H9 (cell line): ENCODE measurements around the gene ASTL. TPM values are rescaled to one million over a fixed set of nuclear protein-coding genes. Genes with fewer than 3 reads are reported as not detected.
A peak's percentile ranks its signal among the peaks of the same experiment; 100 is the strongest.

Experiments
- DNase-seq: peaks from one replicate; pipeline ENCODE4 v3.0.0-alpha.2; 2017
- H2AFZ ChIP-seq: one replicate; pipeline ENCODE4 v1.6.1; 2013; ENCODE audit warnings: mild to moderate bottlenecking, low read length, control low read depth, moderate library complexity
- H2AK5ac ChIP-seq: 2 replicates; pipeline ENCODE4 v1.6.1; 2013; ENCODE audit warnings: low read length, control low read depth, mixed read lengths; ENCODE audit not compliant: insufficient read length
- H2BK120ac ChIP-seq: one replicate; pipeline ENCODE4 v1.6.1; 2013; ENCODE audit warnings: low read depth, mild to moderate bottlenecking, low read length, control low read depth, inconsistent platforms; ENCODE audit not compliant: poor library complexity, severe bottlenecking
- H2BK12ac ChIP-seq: 2 replicates; pipeline ENCODE4 v1.6.1; 2013; ENCODE audit warnings: low read length, control low read depth, mixed read lengths, low read depth; ENCODE audit not compliant: insufficient read length
- H2BK15ac ChIP-seq: 2 replicates; pipeline ENCODE4 v1.6.1; 2013; ENCODE audit warnings: low read depth, low read length, control low read depth
- H2BK20ac ChIP-seq: one replicate; pipeline ENCODE4 v1.6.1; 2013; ENCODE audit warnings: low read depth, mild to moderate bottlenecking, low read length, control low read depth, inconsistent platforms; ENCODE audit not compliant: poor library complexity, severe bottlenecking
- H2BK5ac ChIP-seq: 2 replicates; pipeline ENCODE4 v1.6.1; 2013; ENCODE audit warnings: low read length, control low read depth, mixed read lengths; ENCODE audit not compliant: insufficient read length
- H3K14ac ChIP-seq: 2 replicates; pipeline ENCODE4 v1.6.1; 2013; ENCODE audit warnings: low read length, control low read depth; ENCODE audit not compliant: insufficient read depth
- H3K18ac ChIP-seq: 2 replicates; pipeline ENCODE4 v1.6.1; 2013; ENCODE audit warnings: low read depth, mild to moderate bottlenecking, mixed read lengths, low read length, control low read depth; ENCODE audit not compliant: insufficient read length
- H3K23ac ChIP-seq: 2 replicates; pipeline ENCODE4 v1.6.1; 2013; ENCODE audit warnings: low read length, control low read depth, mixed read lengths, low read depth; ENCODE audit not compliant: insufficient read length
- H3K23me2 ChIP-seq: 2 replicates; pipeline ENCODE4 v1.6.1; 2013; ENCODE audit warnings: low read depth, mild to moderate bottlenecking, mixed read lengths, low read length, control low read depth; ENCODE audit not compliant: insufficient read length, poor library complexity, severe bottlenecking
- H3K27ac ChIP-seq: 2 replicates; pipeline ENCODE4 v1.5.1; 2013; ENCODE audit warnings: low read length, control low read depth, mixed read lengths, low read depth; ENCODE audit not compliant: insufficient read length
- H3K27me3 ChIP-seq: 2 replicates; pipeline ENCODE4 v1.6.1; 2013; ENCODE audit warnings: low read length, control low read depth, inconsistent platforms; ENCODE audit not compliant: insufficient read depth
- H3K4ac ChIP-seq: 2 replicates; pipeline ENCODE4 v1.6.1; 2013; ENCODE audit warnings: low read depth, mild to moderate bottlenecking, control low read depth, inconsistent platforms, low read length, moderate library complexity
- H3K4me1 ChIP-seq: 2 replicates; pipeline ENCODE4 v1.6.1; 2013; ENCODE audit warnings: low read length, control low read depth, inconsistent platforms; ENCODE audit not compliant: insufficient read depth
- H3K4me2 ChIP-seq: 2 replicates; pipeline ENCODE4 v1.6.1; 2013; ENCODE audit warnings: low read length, control low read depth, mixed read lengths; ENCODE audit not compliant: insufficient read length, insufficient read depth
- H3K56ac ChIP-seq: 2 replicates; pipeline ENCODE4 v1.6.1; 2013; ENCODE audit warnings: low read depth, mild to moderate bottlenecking, mixed read lengths, low read length, control low read depth; ENCODE audit not compliant: insufficient read length
- H3K79me1 ChIP-seq: 2 replicates; pipeline ENCODE4 v1.6.1; 2013; ENCODE audit warnings: low read depth, mild to moderate bottlenecking, moderate library complexity, low read length, control low read depth, inconsistent platforms; ENCODE audit not compliant: insufficient read depth, poor library complexity, severe bottlenecking
- H3K79me2 ChIP-seq: 2 replicates; pipeline ENCODE4 v1.6.1; 2013; ENCODE audit warnings: low read length, control low read depth, inconsistent platforms; ENCODE audit not compliant: insufficient read depth
- H3K9ac ChIP-seq: 2 replicates; pipeline ENCODE4 v1.6.1; 2013; ENCODE audit warnings: low read length, control low read depth, mixed read lengths; ENCODE audit not compliant: insufficient read length; ENCODE audit errors: extremely low read depth
- H3K9me3 ChIP-seq: one replicate; pipeline ENCODE4 v1.6.1; 2013; ENCODE audit warnings: low read depth, low read length, inconsistent platforms; ENCODE audit not compliant: control insufficient read depth
- H3T11ph ChIP-seq: one replicate; pipeline ENCODE4 v1.6.1; 2013; ENCODE audit warnings: mild to moderate bottlenecking, low read length, control low read depth, inconsistent platforms
- H4K20me1 ChIP-seq: one replicate; pipeline ENCODE4 v1.6.1; 2013; ENCODE audit not compliant: control insufficient read depth, insufficient read length, insufficient read depth
- H4K5ac ChIP-seq: 2 replicates; pipeline ENCODE4 v1.6.1; 2013; ENCODE audit warnings: low read depth, mild to moderate bottlenecking, mixed read lengths, low read length, control low read depth; ENCODE audit not compliant: insufficient read length
- H4K8ac ChIP-seq: replicated peaks from 2 replicates; pipeline ENCODE4 v1.6.1; 2013; ENCODE audit warnings: low read length, control low read depth, mixed read lengths, low read depth; ENCODE audit not compliant: insufficient read length
- H4K91ac ChIP-seq: 2 replicates; pipeline ENCODE4 v1.6.1; 2013; ENCODE audit warnings: low read depth, mild to moderate bottlenecking, moderate library complexity, mixed read lengths, low read length, control low read depth; ENCODE audit not compliant: insufficient read length
- H3K27ac Mint-ChIP-seq, 3 experiments: 2 replicates in 2 of 3; 3 replicates in 1 of 3; pipeline ENCODE4 v1.8.0; 2020 to 2021; ENCODE audit warnings: mixed read lengths in 3 of 3, mild to moderate bottlenecking in 1 of 3, moderate library complexity in 1 of 3
- H3K27me3 Mint-ChIP-seq: 2 replicates; pipeline ENCODE4 v1.8.0; 2021; ENCODE audit warnings: low read depth, mild to moderate bottlenecking, moderate library complexity, mixed read lengths
- H3K36me3 Mint-ChIP-seq, 3 experiments: 2 replicates in 2 of 3; 3 replicates in 1 of 3; pipeline ENCODE4 v1.8.0; 2020 to 2021; ENCODE audit warnings: low read depth in 3 of 3, mixed read lengths in 3 of 3; ENCODE audit not compliant: insufficient read depth in 1 of 3
- H3K4me1 Mint-ChIP-seq, 2 experiments: 2 replicates each; pipeline ENCODE4 v1.8.0; 2020; ENCODE audit warnings: mixed read lengths in 2 of 2
- H3K4me3 Mint-ChIP-seq, 2 experiments: 2 replicates in 1 of 2; 3 replicates in 1 of 2; pipeline ENCODE4 v1.8.0; 2020 to 2021; ENCODE audit warnings: mild to moderate bottlenecking in 2 of 2, mixed read lengths in 2 of 2, moderate library complexity in 1 of 2
- H3K9me3 Mint-ChIP-seq, 2 experiments: 2 replicates in 1 of 2; 3 replicates in 1 of 2; pipeline ENCODE4 v1.8.0; 2020; ENCODE audit warnings: mild to moderate bottlenecking in 2 of 2, mixed read lengths in 2 of 2, moderate library complexity in 1 of 2
- WGBS: extraction: QIAGEN DNeasy Blood & Tissue Kit; methylation state at CpG from one replicate; pipeline ENCODE4 v1.1.7; 2013; ENCODE audit warnings: missing lambda C conversion rate, low lambda C conversion rate, mixed read lengths; ENCODE audit not compliant: insufficient read length; ENCODE audit errors: extremely low coverage; 5-methylcytosine and 5-hydroxymethylcytosine counted together
- total RNA-seq: library from RNA; stranded (reverse); gene quantifications from 2 replicates; pipeline ENCODE4 v1.2.1, GENCODE V29; 2021
- TF ChIP-seq, protein P1 (sequence below): fragments of 200-600 bp; sonication (generic); conservative IDR thresholded peaks from 3 replicates; pipeline ENCODE4 v1.8.0; 2021; ENCODE audit warnings: antibody characterized with exemption, mild to moderate bottlenecking

ASTL gene
- total RNA-seq, 1 experiment from 2014 or later: 0.81 TPM

DNA sequence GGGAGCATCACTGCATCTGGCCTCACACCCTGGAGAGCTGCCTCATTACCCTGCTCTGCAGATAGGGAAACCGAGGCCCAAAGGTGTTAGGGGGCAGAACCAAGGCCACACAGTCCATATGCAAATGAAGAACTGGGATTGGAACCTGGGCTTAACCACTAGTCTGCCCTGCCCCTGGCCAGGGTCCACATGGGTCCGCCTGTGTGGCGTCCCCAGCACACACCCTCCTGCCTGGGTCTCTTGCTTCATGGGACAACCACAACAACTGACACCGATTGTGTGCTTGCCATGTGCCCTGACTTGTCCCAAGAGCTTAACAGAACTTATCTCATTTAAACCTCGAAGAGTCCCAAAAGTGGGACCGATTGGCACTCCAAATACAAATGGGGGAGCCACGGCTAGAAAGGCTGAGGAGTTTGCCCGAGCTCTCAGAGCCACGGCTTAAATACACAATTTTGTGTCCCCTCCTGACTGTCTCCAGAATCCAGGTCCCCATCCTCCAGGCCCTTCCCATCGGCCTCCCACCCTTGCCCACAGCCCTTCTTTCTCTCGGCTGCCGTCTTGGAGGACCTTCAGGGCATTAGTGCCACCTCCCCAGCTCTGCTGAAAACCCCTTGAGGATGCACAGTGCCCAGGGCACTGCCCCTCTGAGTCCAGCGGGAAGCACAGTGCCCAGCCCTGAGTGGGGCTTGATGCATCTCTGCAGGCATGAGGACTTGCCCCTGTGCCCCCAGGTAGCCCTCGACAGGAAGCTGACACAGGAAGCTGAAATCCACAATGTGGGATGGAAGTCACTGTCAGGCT lies 12.7 kb upstream of the ASTL start:
- Histone ChIP-seq H3K23ac (no peak overlapping the region), H3K79me1 (no peaks in the 10 kb centered on the region), H3K14ac (no peak overlapping the region), H3K23me2 (no peaks in the 10 kb centered on the region), H4K20me1 (no peaks in the 10 kb centered on the region), H4K91ac (no peak overlapping the region), H2BK15ac (no peak overlapping the region), H3K79me2 (no peaks in the 10 kb centered on the region), H4K5ac (no peak overlapping the region), H3K9ac (no peak overlapping the region), H2BK20ac (no peak overlapping the region), H3K56ac (no peak overlapping the region), H3K4me2 (no peak overlapping the region), H3K27ac (no peak overlapping the region), H2BK120ac (no peak overlapping the region), H2BK5ac (no peak overlapping the region), H3K4ac (no peak overlapping the region), H2BK12ac (no peak overlapping the region), H3K27me3 (no peaks in the 10 kb centered on the region; the same call in 1 of the 2 replicates), H2AFZ (no peak overlapping the region), H3K18ac (no peak overlapping the region), H4K8ac (no peak overlapping the region), H3K4me1 (no peaks in the 10 kb centered on the region; the same call in 1 of the 2 replicates), H3K9me3 (no peaks in the 10 kb centered on the region), H3T11ph (no peak overlapping the region), H2AK5ac (no peak overlapping the region)
- no peak overlapping the region for H3K4me3 Mint-ChIP-seq
- H3K9me3 Mint-ChIP-seq: 0 out of 5 replicates have a peak, but pooled peaks cover 0 to 3% of the 10 kb centered on the region in 2 experiments
- 0 out of 7 replicates have a peak overlapping the region, but pooled peaks of 1 of the 3 experiments have one; percentile 13 for H3K27ac Mint-ChIP-seq
- H3K36me3 Mint-ChIP-seq: peaks cover 0 to 4% (median 0%) of the 10 kb centered on the region in 3 experiments; a peak in 2 of 7 replicates
- no peak for DNase-seq
- peaks cover 17% of the 10 kb centered on the region for H3K27me3 Mint-ChIP-seq
- peaks cover 28 to 53% of the 10 kb centered on the region in 2 experiments for H3K4me1 Mint-ChIP-seq
- WGBS: no CpG with 5 or more reads among the region's 14 CpGs
- TF ChIP-seq, protein P1, sequence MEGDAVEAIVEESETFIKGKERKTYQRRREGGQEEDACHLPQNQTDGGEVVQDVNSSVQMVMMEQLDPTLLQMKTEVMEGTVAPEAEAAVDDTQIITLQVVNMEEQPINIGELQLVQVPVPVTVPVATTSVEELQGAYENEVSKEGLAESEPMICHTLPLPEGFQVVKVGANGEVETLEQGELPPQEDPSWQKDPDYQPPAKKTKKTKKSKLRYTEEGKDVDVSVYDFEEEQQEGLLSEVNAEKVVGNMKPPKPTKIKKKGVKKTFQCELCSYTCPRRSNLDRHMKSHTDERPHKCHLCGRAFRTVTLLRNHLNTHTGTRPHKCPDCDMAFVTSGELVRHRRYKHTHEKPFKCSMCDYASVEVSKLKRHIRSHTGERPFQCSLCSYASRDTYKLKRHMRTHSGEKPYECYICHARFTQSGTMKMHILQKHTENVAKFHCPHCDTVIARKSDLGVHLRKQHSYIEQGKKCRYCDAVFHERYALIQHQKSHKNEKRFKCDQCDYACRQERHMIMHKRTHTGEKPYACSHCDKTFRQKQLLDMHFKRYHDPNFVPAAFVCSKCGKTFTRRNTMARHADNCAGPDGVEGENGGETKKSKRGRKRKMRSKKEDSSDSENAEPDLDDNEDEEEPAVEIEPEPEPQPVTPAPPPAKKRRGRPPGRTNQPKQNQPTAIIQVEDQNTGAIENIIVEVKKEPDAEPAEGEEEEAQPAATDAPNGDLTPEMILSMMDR: no peak
